GM23338 (cell line): ENCODE measurements around the gene FRMD4A.

Experiments used
- CREB1 ChIP-seq: fragments of 250-450 bp; sonication (Bioruptor Pico); IDR thresholded peaks from 2 replicates; pipeline ENCODE4 v1.5.0; 2020; ENCODE audit warnings: low read depth, mild to moderate bottlenecking, moderate library complexity
- CTCF ChIP-seq, 2 experiments: fragments of 200-600 bp in 1 of 2; sonication (generic) in 1 of 2; conservative IDR thresholded peaks; 2 replicates each; pipeline versions ENCODE4 v1.5.1 to v1.6.1; 2016 to 2017; ENCODE audit warnings: antibody characterized with exemption in 2 of 2, low read depth in 2 of 2, mild to moderate bottlenecking in 2 of 2, moderate library complexity in 1 of 2
- EZH2 ChIP-seq: fragments of 200-600 bp; sonication (generic); IDR thresholded peaks from one replicate; pipeline ENCODE4 v1.8.0; 2017; ENCODE audit warnings: antibody characterized with exemption, mild to moderate bottlenecking, low read depth; ENCODE audit not compliant: unreplicated experiment
- EZH2phosphoT487 ChIP-seq: fragments of 200-600 bp; sonication (generic); IDR thresholded peaks from one replicate; pipeline ENCODE4 v1.8.1; 2018; ENCODE audit warnings: antibody characterized with exemption; ENCODE audit not compliant: unreplicated experiment
- JUNB ChIP-seq: IDR thresholded peaks from one replicate; pipeline ENCODE4 v1.6.1; 2016; ENCODE audit warnings: antibody characterized with exemption; ENCODE audit not compliant: unreplicated experiment
- NANOG ChIP-seq: IDR thresholded peaks from 2 replicates; pipeline ENCODE4 v1.6.1; 2016; ENCODE audit warnings: antibody characterized with exemption, borderline replicate concordance
- POLR2AphosphoS5 ChIP-seq: IDR thresholded peaks from 2 replicates; pipeline ENCODE4 v1.6.1; 2016; ENCODE audit warnings: antibody characterized with exemption, low read depth
- REST ChIP-seq: IDR thresholded peaks from one replicate; pipeline ENCODE4 v1.6.1; 2018; ENCODE audit warnings: antibody characterized with exemption; ENCODE audit not compliant: unreplicated experiment
- STAT1 ChIP-seq: IDR thresholded peaks from one replicate; pipeline ENCODE4 v1.6.1; 2016; ENCODE audit warnings: antibody characterized with exemption; ENCODE audit not compliant: unreplicated experiment
- ZNF331 ChIP-seq: fragments of 250-450 bp; sonication (Bioruptor Pico); IDR thresholded peaks from 2 replicates; pipeline ENCODE4 v1.5.0; 2020; ENCODE audit warnings: low read depth, mild to moderate bottlenecking, moderate library complexity
- ZNF462 ChIP-seq: fragments of 250-450 bp; sonication (Bioruptor Pico); IDR thresholded peaks from 2 replicates; pipeline ENCODE4 v1.5.0; 2020; ENCODE audit warnings: mild to moderate bottlenecking, moderate library complexity

- no peak for TF ChIP-seq EZH2phosphoT487
- TF ChIP-seq POLR2AphosphoS5 = no peak
- TF ChIP-seq CTCF (conservative IDR thresholded peaks at IDR 0.05; ENCODE audit: low read depth in 2 of 2) = no peak
- no peak for TF ChIP-seq EZH2
- no peak for TF ChIP-seq JUNB
- no peak for TF ChIP-seq REST
- TF ChIP-seq ZNF331 (CRISPR knock-in tag) = no peak
- TF ChIP-seq ZNF462 (CRISPR knock-in tag) = no peak
- no peak for TF ChIP-seq STAT1
- TF ChIP-seq CREB1 = no peak
- no peak for TF ChIP-seq NANOG
These were observed 333.1 kb downstream of the FRMD4A start for GRCh38 chr10:13997650-13998049.
